SK-N-SH treated with all-trans-retinoic acid at 6 μM for 48 hours (cell line): Measurements from ENCODE around the gene TGM1.
A peak's percentile ranks its signal among the peaks of the same experiment; 100 is the strongest.
"Not testable (repeated sequence)": the region's sequence is repeated elsewhere in the genome, so short reads cannot be mapped to it uniquely, and the experiment has no call there.

Experiments used
- ATAC-seq: fragments of 200-7000 bp; cut with Tn5 transposase; 3 replicates; pipeline ENCODE4 v1.9.1; 2020; ENCODE audit warnings: mild to moderate bottlenecking, moderate library complexity
- ARNTL ChIP-seq: fragments of 450-650 bp; formaldehyde crosslinking; IDR thresholded peaks from 2 replicates; pipeline ENCODE4 v1.5.0; 2020; ENCODE audit warnings: low read depth, mild to moderate bottlenecking, moderate library complexity, borderline replicate concordance
- BACH2 ChIP-seq: fragments of 250-450 bp; sonication (Bioruptor Pico); IDR thresholded peaks from 2 replicates; pipeline ENCODE4 v1.9.0; 2021; ENCODE audit warnings: mild to moderate bottlenecking, borderline replicate concordance
- CSDC2 ChIP-seq: fragments of 250-450 bp; sonication (Bioruptor Pico); IDR thresholded peaks from 2 replicates; pipeline ENCODE4 v1.5.0; 2020; ENCODE audit warnings: mild to moderate bottlenecking, moderate library complexity
- CSRNP3 ChIP-seq: fragments of 250-450 bp; sonication (Bioruptor Pico); IDR thresholded peaks from 2 replicates; pipeline ENCODE4 v1.5.1; 2021; ENCODE audit warnings: mild to moderate bottlenecking, moderate library complexity
- ESRRG ChIP-seq: fragments of 250-450 bp; sonication (Bioruptor Pico); IDR thresholded peaks from 2 replicates; pipeline ENCODE4 v1.6.1; 2021; ENCODE audit warnings: mild to moderate bottlenecking
- GLIS3 ChIP-seq: fragments of 250-450 bp; sonication (Bioruptor Pico); IDR thresholded peaks from 2 replicates; pipeline ENCODE4 v1.5.0; 2020; ENCODE audit warnings: mild to moderate bottlenecking, moderate library complexity
- ISL1 ChIP-seq: fragments of 250-450 bp; sonication (Bioruptor Pico); IDR thresholded peaks from 2 replicates; pipeline ENCODE4 v2.1.2; 2022; ENCODE audit warnings: mild to moderate bottlenecking, moderate library complexity
- OSR1 ChIP-seq: fragments of 250-450 bp; sonication (Bioruptor Pico); IDR thresholded peaks from 2 replicates; pipeline ENCODE4 v1.8.0; 2022; ENCODE audit warnings: moderate library complexity, mild to moderate bottlenecking, inconsistent platforms
- PPARA ChIP-seq: fragments of 250-450 bp; sonication (Bioruptor Pico); IDR thresholded peaks from 2 replicates; pipeline ENCODE4 v1.5.0; 2020; ENCODE audit warnings: mild to moderate bottlenecking, borderline replicate concordance
- RARB ChIP-seq: fragments of 250-450 bp; sonication (Bioruptor Pico); IDR thresholded peaks from 2 replicates; pipeline ENCODE4 v1.8.0; 2021; ENCODE audit warnings: mild to moderate bottlenecking, moderate library complexity
- SNAI2 ChIP-seq: fragments of 250-450 bp; sonication (Bioruptor Pico); IDR thresholded peaks from 2 replicates; pipeline ENCODE4 v1.5.0; 2020; ENCODE audit warnings: mild to moderate bottlenecking, moderate library complexity
- TCF4 ChIP-seq: fragments of 250-450 bp; sonication (Bioruptor Pico); IDR thresholded peaks from 2 replicates; pipeline ENCODE4 v1.8.0; 2021; ENCODE audit warnings: mild to moderate bottlenecking, moderate library complexity, borderline replicate concordance
- TOX ChIP-seq: fragments of 250-450 bp; sonication (Bioruptor Pico); IDR thresholded peaks from 2 replicates; pipeline ENCODE4 v1.8.0; 2021; ENCODE audit warnings: mild to moderate bottlenecking, moderate library complexity, borderline replicate concordance
- TSHZ2 ChIP-seq: fragments of 250-450 bp; sonication (Bioruptor Pico); IDR thresholded peaks from 2 replicates; pipeline ENCODE4 v1.5.0; 2020; ENCODE audit warnings: mild to moderate bottlenecking, moderate library complexity
- ZC3H10 ChIP-seq: fragments of 250-450 bp; sonication (Bioruptor Pico); IDR thresholded peaks from 2 replicates; pipeline ENCODE4 v1.5.1; 2021; ENCODE audit warnings: mild to moderate bottlenecking, moderate library complexity
- ZFP3 ChIP-seq: fragments of 250-450 bp; sonication (Bioruptor Pico); IDR thresholded peaks from 2 replicates; pipeline ENCODE4 v1.5.0; 2020; ENCODE audit warnings: mild to moderate bottlenecking, moderate library complexity
- ZFP30 ChIP-seq: fragments of 450-650 bp; formaldehyde crosslinking; IDR thresholded peaks from 2 replicates; pipeline ENCODE4 v1.5.0; 2022; ENCODE audit warnings: mild to moderate bottlenecking, moderate library complexity
- ZNF565 ChIP-seq: fragments of 450-650 bp; formaldehyde crosslinking; conservative IDR thresholded peaks from 2 replicates; pipeline ENCODE4 v1.5.0; 2020; ENCODE audit warnings: low read depth, mild to moderate bottlenecking, moderate library complexity

Gene TGM1

GRCh38 chr14:24226473-24226872 lies 36.5 kb downstream of the TGM1 start:
- TF ChIP-seq CSRNP3 (CRISPR knock-in tag): no peak
- no peak for TF ChIP-seq OSR1 (CRISPR knock-in tag)
- no peak for TF ChIP-seq RARB (CRISPR knock-in tag)
- no peak for ATAC-seq

- TF ChIP-seq SNAI2 (CRISPR knock-in tag): no peak
- no peak for TF ChIP-seq ZFP3
- TF ChIP-seq CSRNP3 (CRISPR knock-in tag): no peak
- TF ChIP-seq ZNF565 (CRISPR knock-in tag): no peak
- no peak for TF ChIP-seq TCF4 (CRISPR knock-in tag)
- TF ChIP-seq RARB (CRISPR knock-in tag): no peak
- no peak for TF ChIP-seq ARNTL (CRISPR knock-in tag)
- no peak for TF ChIP-seq ZFP30 (CRISPR knock-in tag)
- no peak for TF ChIP-seq ZC3H10
- TF ChIP-seq GLIS3 (CRISPR knock-in tag): no peak
- ATAC-seq: peak; percentile 52; the same call in 2 of the 3 replicates
These were observed 38.3 kb downstream of the TGM1 start for GRCh38 chr14:24224618-24225071.

GRCh38 chr14:24222987-24223386 lies 40.0 kb downstream of the TGM1 start:
- not testable (repeated sequence) for ATAC-seq

- TF ChIP-seq ZNF565 (CRISPR knock-in tag): no peak
- TF ChIP-seq RARB (CRISPR knock-in tag): no peak
- no peak for ATAC-seq
These were observed 43.5 kb downstream of the TGM1 start for GRCh38 chr14:24219521-24219920.

GRCh38 chr14:24219080-24219479 lies 43.9 kb downstream of the TGM1 start:
- no peak for ATAC-seq
- TF ChIP-seq ARNTL (CRISPR knock-in tag): no peak

GRCh38 chr14:24216876-24217275 lies 46.1 kb downstream of the TGM1 start:
- ATAC-seq: not testable (repeated sequence)

GRCh38 chr14:24216345-24216699 lies 46.7 kb downstream of the TGM1 start:
- no peak for ATAC-seq
- TF ChIP-seq GLIS3 (CRISPR knock-in tag) (no peak), RARB (CRISPR knock-in tag) (no peak), TCF4 (CRISPR knock-in tag) (no peak), TOX (CRISPR knock-in tag) (no peak), ISL1 (CRISPR knock-in tag) (no peak), CSRNP3 (CRISPR knock-in tag) (no peak), SNAI2 (CRISPR knock-in tag) (no peak), OSR1 (CRISPR knock-in tag) (no peak), CSDC2 (CRISPR knock-in tag) (no peak)

- peak; percentile 80 for ATAC-seq
- no peak for TF ChIP-seq ARNTL (CRISPR knock-in tag)
- TF ChIP-seq BACH2 (CRISPR knock-in tag): no peak
- TF ChIP-seq TCF4 (CRISPR knock-in tag): no peak
- no peak for TF ChIP-seq PPARA (CRISPR knock-in tag)
- TF ChIP-seq TSHZ2 (CRISPR knock-in tag): no peak
- no peak for TF ChIP-seq SNAI2 (CRISPR knock-in tag)
- no peak for TF ChIP-seq ZNF565 (CRISPR knock-in tag)
- TF ChIP-seq TOX (CRISPR knock-in tag): no peak
- no peak for TF ChIP-seq ZFP3
- TF ChIP-seq ESRRG (CRISPR knock-in tag): no peak
- TF ChIP-seq RARB (CRISPR knock-in tag): no peak
These were observed 47.3 kb downstream of the TGM1 start, which contains the start of gene MDP1 for GRCh38 chr14:24215495-24216344. MDP1 (minus strand) TSS chr14:24216066; CDS start chr14:24215955, 111 bp downstream.
